HG03135 (cell line): ENCODE results near the gene YTHDF2.

ENCODE experiments used
- ATAC-seq: cut with Tn5 transposase; IDR thresholded peaks from one replicate; pipeline ENCODE4 v1.9.1; 2021; ENCODE audit warnings: mild to moderate bottlenecking, moderate library complexity; ENCODE audit not compliant: unreplicated experiment

The YTHDF2 gene

DNA sequence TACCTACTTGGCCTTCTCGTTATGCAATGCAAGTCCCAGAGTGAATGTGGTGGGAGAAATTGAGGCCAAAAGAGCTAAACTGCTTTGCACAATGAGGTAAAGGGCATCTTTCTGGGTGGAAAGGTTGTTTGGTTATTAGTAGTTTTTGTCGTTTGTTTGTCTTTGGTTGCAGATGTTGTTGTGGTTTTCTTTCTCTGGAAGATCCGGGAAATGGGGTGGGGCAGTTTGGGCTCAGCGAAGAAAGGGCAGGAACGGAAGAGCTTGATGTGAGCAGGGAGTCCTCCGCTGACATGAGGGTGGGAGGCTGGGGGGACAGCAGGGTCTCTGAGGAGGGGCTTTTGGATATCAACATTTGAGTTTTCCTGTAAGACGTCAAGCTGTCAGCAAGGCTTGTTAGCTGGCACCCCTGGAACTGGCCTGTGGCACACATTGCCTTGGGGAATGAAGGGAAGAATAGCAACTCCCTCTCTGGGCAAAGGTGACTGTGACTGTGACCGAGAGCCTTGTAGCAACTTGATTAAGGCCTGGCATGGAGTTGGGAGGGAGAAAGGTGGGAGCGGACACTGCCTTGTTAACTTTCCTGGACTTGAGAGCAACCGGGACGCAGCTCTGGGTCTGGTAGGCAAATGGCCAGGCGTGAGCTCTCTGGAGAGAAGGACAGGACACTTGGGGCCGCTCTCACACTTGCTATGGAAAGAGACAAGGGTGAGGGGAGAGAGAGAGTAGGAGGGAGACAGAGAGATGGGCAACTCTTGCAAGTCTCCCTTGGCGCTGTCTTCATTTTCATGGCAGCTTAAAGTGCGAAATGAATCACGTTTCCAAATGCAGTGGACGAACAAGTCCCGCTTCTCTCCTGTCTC is 59.8 kb downstream of the YTHDF2 start:
- ATAC-seq, result no peak

DNA sequence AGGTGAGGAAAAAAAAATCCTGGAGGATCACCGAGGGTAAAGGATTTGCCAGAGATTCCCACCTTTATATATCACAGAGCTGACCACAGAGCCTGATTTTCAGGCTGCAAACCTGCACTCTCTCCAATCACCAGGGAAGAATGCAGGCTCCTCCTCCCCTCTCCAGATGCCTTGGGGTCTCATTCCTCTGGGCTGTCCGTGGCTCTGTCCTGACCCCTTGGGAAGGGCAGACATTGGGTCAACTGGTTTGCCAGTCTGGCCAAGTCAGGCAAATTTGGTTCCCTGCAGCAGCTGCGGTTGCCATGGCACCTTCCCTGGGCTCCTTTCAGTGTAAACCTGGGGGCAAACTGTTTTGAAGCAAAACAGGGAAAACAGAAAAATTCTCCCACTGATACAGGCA is 63.6 kb downstream of the YTHDF2 start:
- ATAC-seq, result no peak

DNA sequence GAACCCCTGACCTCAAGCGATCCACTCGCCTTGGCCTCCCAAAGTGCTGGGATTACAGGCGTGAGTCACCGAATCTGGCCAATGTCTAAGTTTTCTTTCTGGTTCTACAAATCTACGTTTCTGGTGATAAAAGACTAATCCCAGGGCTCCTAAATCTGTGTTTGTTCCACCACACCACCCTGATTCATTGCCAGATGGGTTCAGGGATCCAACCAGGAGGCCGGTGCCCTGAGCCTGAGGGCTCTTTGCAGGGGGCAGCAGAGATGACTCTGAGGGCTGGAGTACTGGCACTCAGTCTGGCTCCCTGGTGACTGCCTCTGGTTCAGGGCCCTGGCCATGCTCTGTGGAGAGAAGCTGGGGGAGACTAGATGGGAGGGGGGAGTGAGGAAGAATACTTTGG is 64.7 kb downstream of the YTHDF2 start:
- no peak for ATAC-seq

DNA sequence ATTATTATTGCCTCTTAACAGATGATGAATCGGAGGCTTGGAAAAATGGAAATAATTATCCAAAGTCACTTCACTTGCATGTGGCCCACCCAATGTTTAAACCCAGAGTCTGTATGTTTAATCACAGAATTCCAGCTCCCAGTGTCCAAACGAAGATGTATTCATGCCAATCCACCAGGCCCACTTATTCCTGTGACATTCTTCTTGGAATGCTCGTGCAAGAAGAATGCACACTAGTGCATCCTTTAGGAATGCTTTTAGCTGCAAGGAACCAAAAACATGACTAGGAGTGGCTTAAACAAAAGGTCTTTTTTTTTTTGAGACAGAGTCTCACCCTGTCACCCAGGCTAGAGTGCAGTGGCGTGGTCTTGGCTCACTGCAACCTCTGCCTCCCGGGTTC is 66.3 kb downstream of the YTHDF2 start:
- no peak for ATAC-seq

DNA sequence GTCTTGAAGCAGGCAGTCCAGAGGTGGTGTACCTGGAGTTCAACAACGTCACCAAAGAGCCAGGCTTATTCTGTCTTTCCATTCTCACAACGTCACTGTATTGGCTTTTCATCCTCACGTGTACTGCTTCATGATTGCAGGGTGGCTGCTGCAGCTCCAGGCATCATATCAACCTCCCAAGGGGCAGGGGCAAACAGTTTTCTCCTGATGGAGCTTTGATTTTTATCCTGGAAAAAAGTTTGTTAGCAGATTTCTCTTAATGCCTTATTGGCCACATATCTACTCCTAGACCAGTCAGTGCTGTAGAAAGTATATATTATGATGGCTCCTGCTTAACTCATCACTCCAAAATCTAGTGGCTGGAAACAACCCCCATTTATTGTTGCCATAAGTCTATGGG is 66.9 kb downstream of the YTHDF2 start:
- no peak for ATAC-seq

DNA sequence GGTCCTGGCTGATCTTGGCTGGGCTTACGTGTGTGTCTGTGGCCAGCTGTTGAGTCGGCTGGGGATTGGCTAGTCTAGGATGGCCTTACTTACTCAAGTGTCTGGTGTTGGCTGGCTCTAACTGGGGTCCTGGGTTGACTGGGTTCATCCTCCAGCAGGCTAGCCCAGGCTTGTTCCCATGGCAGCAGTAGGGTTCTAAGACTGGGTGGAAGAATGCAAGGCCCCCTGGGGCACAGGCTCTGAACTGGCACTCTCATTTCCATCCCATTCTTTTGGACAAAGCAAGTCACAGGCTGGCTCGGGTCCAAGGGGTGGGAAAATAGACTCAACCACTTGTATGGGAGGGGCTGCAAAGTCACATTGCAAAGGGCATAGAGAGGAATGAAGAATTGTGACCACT is 67.3 kb downstream of the YTHDF2 start:
- no peak for ATAC-seq

DNA sequence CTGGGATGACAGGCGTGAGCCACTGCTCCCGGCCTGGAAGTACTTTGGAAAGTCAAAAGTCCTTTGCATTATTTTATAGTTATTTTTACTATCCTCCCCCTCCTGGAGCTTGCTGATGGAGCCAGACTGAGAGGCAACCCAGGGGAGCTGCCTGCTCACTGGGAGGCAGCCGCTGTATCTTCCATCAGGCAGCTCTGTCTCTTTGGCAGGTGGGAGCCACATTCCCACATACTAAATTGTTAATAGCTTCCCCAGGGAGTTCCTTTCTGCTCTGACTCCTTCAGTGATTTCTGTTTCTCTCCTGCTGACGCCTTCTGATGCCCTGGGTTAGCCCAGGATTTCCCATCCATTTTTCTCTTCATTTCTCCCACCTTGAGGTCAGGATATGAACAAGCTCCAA is 70.3 kb downstream of the YTHDF2 start:
- no peak for ATAC-seq

DNA sequence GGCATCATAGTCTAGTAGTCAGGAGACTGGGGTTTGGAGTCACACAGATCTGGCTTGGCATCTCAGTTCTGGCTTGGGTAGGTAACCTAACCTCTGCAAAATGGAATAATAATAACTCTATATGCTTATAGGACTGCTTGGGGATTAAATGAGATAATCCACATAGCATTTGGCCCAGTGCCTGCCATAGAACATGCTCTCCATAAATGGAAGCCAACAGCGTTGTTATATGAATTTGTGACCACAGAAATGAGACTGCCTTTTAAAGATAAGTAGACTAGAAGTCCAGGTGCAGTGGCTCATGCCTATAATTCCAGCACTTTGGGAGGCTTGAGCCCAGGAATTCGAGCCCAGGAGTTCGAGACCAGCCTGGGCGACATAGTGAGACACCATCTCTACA is 71.2 kb downstream of the YTHDF2 start:
- no peak for ATAC-seq

DNA sequence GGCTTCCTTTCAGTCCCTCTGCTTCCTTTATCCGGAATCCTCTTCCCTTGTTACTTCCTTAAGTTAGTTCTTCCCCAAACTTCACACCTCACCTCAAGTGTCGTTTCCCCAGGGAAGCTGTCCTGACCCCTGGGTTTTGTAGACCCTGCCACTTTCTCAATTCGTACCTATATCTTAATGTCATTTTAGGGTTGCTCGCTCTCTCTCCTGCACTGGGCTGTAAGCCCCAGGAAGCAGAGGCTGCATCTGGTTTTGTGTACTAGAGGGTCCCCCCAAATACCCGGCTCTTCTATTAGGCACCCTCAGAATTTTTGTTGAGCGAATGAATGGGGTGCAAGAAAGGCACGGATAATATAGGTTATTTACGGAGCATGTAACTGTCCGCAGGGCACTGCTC is 74.6 kb downstream of the YTHDF2 start:
- no peak for ATAC-seq

DNA sequence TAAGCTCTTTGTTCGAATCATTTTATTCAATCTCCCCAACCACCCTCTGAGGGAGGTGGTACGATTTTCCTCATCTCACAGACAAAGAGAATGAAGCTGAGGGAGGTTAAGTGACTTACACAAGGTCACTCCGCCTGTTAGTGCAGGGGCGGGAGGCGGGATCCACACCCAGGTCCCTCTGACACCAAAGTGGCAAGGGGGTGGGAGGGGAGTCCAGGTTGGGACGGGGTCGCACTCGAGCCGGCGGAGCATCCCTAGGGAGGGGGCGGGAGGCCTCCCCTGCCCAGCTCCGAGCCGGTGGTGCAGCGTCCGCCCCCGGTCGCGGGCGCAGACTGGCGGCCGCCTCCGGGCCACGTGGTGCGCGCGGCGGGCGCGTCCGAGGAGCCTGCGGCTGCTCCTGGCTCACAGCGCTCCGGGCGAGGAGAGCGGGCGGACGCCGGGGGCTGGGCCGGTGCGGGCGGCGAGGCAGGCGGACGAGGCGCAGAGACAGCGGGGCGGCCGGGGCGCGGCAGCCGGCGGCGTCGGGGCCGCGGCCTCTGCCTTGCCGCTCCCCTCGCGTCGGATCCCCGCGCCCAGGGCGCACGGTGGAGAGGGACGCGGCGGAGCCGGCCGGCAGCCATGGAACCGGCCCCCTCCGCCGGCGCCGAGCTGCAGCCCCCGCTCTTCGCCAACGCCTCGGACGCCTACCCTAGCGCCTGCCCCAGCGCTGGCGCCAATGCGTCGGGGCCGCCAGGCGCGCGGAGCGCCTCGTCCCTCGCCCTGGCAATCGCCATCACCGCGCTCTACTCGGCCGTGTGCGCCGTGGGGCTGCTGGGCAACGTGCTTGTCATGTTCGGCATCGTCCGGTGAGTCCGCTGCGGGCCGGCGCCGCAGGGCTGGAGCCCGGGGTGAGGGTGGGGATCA is 75.3 kb downstream of the YTHDF2 start, which contains the start of gene OPRD1:
Gene OPRD1 (plus strand): TSS at position 405 of the 903 bp plus-strand sequence. CDS start 214 bp downstream, at position 619.
- ATAC-seq, result no peak

DNA sequence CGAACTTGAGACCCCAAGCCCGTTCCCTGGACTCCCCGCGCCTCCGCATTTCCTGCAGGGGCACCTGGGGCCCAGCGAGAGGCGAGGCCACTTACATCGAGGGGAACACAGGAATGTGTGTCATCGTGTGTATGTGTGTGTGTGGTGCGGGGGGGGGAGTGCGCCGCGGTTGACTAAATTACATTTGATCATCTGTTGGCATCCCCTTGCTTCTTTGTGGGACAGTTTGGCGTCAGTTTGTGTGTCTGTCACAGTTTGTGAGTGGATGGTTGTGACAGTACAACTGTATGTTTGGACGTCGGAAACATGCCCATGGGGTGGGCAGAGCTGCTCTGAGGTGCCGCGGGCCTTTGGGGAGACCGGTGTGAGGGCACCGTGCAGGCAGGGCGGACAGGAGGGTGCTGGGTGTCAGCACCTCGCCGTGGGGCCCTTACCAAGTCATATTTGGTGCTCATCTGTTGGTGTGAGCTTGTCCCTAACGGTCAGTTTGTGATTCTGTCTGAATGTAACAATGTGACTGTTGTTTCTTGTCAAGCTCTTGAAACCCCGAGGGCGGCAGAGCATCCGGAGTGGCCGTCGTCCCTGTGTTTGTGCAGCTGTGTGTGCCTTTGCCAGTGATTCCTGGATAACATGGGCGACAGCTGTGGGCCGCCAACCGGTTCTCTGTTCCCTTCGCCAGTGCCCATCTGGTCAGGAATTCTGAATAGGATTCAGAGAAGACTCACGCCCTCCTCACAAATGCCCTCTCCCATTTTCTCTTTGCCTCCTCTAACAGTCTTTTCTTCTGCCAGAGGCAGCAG is 76.1 kb downstream of the YTHDF2 start:
- no peak for ATAC-seq

DNA sequence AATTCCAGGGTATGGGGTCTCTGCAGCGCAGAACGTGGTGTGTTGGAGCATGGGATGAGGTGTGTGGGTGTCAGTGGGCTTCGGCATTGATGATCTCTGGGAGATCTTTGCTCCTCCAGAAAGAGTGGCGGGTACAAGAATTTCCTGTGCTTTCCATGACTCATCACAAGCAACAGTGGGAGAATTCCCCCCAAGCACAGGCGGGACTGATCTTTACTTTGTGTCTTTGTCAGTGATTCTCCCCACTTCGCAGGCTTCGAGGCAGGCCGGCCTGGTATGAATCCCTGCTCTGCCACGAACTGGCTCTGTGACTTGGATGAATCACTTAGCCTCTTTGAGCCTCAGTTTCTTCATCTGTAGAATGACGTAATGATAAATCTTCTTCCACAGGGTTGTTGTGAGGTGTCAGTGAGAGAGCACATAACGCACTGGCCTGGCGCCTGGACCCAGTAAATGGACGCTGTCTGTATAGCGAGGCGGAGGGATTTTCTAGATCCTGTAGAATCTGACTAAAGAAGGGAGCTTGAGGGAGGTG is 77.3 kb downstream of the YTHDF2 start:
- ATAC-seq, result no peak

DNA sequence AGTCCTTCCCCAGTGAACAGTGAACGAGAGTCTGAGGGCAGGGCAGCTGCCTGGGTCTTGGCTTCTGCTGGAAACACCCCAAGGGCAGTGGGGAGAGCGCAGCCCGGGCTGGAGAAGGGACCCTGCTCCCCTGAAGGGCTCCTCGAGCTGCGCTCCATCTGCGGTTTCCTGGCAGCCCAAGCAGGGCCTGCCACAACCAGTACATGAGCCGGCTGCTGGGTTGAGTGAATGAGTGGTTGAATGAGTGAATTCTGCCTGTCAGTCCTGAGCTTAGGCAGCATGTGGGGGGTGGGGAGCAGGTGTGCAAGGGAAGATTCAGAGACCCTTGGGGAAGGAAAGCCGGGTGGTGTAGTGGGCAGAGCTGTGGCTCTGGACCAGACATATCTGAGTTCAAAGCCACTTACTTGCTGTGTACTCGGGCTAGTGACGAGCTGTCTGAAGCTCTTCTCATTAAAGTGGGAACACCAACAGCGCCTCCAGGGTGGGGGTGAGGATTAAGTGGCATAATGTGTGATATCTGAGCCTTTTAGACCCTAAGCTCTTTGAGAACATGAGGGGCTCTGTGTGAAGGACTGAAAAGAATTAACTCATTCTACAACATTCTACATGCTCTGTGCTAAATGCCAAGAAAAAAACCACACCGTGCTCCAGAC is 78.9 kb downstream of the YTHDF2 start:
- no peak for ATAC-seq

DNA sequence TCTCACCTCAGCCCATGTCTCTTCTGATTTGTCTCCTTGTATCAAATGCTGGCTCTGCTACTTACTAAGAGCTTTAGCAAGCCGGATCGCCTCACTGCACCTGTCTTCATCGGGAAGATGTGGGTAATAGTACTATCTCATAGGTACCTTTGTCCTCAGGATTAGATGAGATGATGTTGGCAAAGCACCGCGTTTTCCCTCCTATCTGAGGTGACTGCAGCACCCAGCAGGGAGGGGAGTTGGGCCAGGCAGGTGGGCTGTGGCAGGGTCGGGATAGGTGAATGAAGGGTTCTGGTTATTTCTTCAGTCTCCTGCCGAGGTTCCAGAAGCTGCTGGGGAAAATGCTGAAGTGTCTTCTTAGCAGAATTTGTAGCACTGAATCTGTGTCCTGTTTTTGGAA is 80.4 kb downstream of the YTHDF2 start:
- no peak for ATAC-seq

DNA sequence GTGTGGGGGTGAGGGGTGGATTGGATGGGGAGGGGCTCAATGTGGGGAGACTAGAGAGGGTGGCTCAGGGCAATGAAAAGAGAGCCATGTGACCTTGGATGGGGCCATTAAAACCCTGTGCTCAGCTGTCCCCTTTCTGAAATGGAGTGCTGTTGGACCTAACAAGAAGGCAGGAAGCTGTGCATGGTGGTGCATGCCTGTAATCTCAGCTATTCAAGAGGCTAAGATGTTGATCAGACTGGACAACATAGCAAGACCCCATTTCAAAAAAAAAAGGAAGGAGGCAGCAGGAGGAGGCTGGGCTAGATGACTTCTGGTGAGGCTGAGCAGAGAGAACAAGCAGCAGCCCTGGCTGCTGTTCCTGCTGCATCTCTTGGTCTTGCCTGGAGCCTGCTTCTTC is 82.3 kb downstream of the YTHDF2 start:
- ATAC-seq, result no peak
